Immature natural killer cell (primary cell): ENCODE measurements around the gene SIDT2. TPM values are rescaled to one million over a fixed set of nuclear protein-coding genes. Genes with fewer than 3 reads are reported as not detected.

Experiments used
- DNase-seq, 3 donors: peaks; one replicate each; pipeline ENCODE4 v3.0.0; 2022; ENCODE audit warnings: mixed read lengths in 1 of 3
- H3K27ac Mint-ChIP-seq, 6 donors: one replicate each; pipeline ENCODE4 v1.8.0; 2020; ENCODE audit warnings: mixed read lengths in 6 of 6, mild to moderate bottlenecking in 5 of 6, inconsistent platforms in 4 of 6, moderate library complexity in 3 of 6
- H3K27me3 Mint-ChIP-seq, 3 donors: one replicate each; pipeline ENCODE4 v1.8.0; 2020 to 2021; ENCODE audit warnings: low read depth in 3 of 3, mild to moderate bottlenecking in 3 of 3, mixed read lengths in 3 of 3, moderate library complexity in 3 of 3, inconsistent platforms in 1 of 3
- H3K36me3 Mint-ChIP-seq, 3 donors: one replicate each; pipeline ENCODE4 v1.8.0; 2020; ENCODE audit warnings: mixed read lengths in 3 of 3, inconsistent platforms in 2 of 3, mild to moderate bottlenecking in 2 of 3
- H3K4me1 Mint-ChIP-seq, 2 donors: one replicate each; pipeline ENCODE4 v1.8.0; 2020; ENCODE audit warnings: inconsistent platforms in 2 of 2, mild to moderate bottlenecking in 2 of 2, mixed read lengths in 2 of 2, moderate library complexity in 1 of 2
- H3K4me3 Mint-ChIP-seq, 5 donors: one replicate each; pipeline ENCODE4 v1.8.0; 2020; ENCODE audit warnings: mild to moderate bottlenecking in 5 of 5, mixed read lengths in 5 of 5, inconsistent platforms in 3 of 5, moderate library complexity in 3 of 5
- H3K9me3 Mint-ChIP-seq, 6 donors: one replicate each; pipeline ENCODE4 v1.8.0; 2020; ENCODE audit warnings: mild to moderate bottlenecking in 6 of 6, mixed read lengths in 6 of 6, inconsistent platforms in 4 of 6, moderate library complexity in 3 of 6
- polyA plus RNA-seq, 3 donors: library from polyadenylated mRNA; unstranded; fragments of 300-500 nt; fragmentation: Illumina TruSeq; gene quantifications; one replicate each; pipeline ENCODE4 v1.2.3, GENCODE V29; 2021

The SIDT2 gene
- polyA plus RNA-seq, 3 donors from 2014 or later: 1.6 to 4.7 (median 1.7) TPM

DNA sequence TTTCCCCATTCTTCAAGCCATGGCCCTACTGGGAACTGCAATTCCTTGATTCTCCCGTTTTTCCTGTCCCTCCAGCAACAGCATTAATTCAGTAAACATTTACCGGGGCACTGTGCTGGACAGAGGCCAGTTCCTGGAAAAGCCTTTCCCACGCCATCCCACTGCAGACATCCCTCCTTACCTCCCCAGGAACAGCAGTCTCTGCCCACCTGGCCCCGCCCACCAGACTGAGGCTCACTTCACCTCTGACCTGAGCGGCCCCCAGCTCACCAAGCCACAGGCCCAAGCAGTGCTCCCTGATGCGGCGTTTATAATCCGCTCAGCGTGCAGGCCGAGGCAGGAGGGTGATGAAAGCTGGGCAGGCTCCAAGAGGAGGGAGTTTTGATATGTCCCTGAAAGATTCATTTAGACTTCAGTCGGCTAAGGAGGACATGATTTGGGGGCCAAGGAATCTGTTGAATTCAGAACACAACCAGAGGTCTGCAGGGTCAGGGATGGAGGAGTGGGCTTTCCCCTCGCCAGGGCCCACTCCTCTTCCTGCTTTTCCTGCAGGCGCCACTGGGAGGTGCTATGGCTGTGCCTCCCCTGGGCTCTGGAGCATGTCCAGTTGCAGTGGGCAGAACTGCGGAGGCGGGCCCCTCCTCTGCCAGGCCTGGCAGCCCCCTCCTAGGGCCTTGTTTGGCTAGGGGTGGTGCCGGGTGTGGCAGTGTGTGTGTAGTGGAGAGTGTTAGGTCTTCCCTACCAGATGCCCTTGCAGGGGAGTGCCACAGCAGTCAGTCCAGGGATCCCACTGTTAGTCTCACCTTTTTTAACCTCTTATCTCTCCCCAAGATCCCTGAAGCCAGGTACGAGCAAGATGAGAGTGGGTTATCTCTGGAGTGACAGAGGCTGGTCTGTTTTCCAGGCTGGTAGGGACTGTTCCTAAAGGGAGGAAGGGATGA lies 19.2 kb downstream of the SIDT2 start:
- Mint-ChIP-seq H3K9me3 (no peaks in the 10 kb centered on the region), H3K4me3 (no peak overlapping the region), H3K4me1 (peaks cover 0 to 4% of the 10 kb centered on the region in 2 donors), H3K27ac (peak overlapping the region in 2 of 6 donors; percentile 3 to 39), H3K27me3 (peaks cover 0 to 3% (median 2%) of the 10 kb centered on the region in 3 donors), H3K36me3 (no peaks in the 10 kb centered on the region)
- no peak for DNase-seq

DNA sequence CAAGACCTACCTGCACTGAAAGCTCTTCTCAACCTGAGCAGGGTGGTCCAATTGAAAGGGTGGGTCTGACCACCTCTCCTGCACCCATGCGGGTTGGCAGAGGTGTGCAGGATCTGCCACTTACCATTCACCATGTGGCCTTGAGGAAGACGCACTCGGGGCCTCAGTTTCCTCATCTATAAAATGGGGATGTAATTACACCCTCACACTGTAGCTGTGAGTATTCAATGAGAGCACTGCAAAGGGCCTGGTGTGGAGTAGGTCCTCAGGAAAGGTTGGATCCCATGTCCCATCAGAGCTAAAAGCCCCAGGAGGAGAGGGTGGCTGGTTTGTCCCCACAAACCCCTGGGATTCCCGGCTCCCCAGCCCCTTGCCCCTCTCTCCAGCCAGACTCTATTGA lies 20.1 kb downstream of the SIDT2 start:
- Mint-ChIP-seq H3K4me1 (peaks cover 0 to 4% of the 10 kb centered on the region in 2 donors), H3K27ac (peak overlapping the region in 1 of 6 donors; percentile 13), H3K9me3 (no peaks in the 10 kb centered on the region), H3K27me3 (peaks cover 0 to 3% (median 2%) of the 10 kb centered on the region in 3 donors), H3K4me3 (no peak overlapping the region), H3K36me3 (no peaks in the 10 kb centered on the region)
- no peak for DNase-seq

DNA sequence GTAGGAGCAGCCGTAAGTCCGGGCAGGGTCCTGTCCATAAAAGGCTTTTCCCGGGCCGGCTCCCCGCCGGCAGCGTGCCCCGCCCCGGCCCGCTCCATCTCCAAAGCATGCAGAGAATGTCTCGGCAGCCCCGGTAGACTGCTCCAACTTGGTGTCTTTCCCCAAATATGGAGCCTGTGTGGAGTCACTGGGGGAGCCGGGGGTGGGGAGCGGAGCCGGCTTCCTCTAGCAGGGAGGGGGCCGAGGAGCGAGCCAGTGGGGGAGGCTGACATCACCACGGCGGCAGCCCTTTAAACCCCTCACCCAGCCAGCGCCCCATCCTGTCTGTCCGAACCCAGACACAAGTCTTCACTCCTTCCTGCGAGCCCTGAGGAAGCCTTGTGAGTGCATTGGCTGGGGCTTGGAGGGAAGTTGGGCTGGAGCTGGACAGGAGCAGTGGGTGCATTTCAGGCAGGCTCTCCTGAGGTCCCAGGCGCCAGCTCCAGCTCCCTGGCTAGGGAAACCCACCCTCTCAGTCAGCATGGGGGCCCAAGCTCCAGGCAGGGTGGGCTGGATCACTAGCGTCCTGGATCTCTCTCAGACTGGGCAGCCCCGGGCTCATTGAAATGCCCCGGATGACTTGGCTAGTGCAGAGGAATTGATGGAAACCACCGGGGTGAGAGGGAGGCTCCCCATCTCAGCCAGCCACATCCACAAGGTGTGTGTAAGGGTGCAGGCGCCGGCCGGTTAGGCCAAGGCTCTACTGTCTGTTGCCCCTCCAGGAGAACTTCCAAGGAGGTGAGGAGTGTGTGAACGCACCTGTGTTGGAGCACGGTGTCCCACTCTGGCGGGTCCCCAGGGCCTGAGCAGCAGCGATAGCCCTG lies 20.7 kb downstream of the SIDT2 start, which contains the start of gene TAGLN:
TAGLN (plus strand) TSS at position 318 of the 863 bp plus-strand sequence. CDS start 3,644 bp downstream, outside the sequence.
- H3K27ac Mint-ChIP-seq: peak within 1 kb of the TSS in 1 of 6 donors; percentile 13
- H3K36me3 Mint-ChIP-seq: peaks cover 0 to 4% (median 0%) of the 10 kb centered on the region in 3 donors
- H3K27me3 Mint-ChIP-seq: peaks cover 0 to 3% (median 2%) of the 10 kb centered on the region in 3 donors
- no peak within 1 kb of the TSS for H3K4me3 Mint-ChIP-seq
- DNase-seq: no peak
- no peaks in the 10 kb centered on the region for H3K9me3 Mint-ChIP-seq
- H3K4me1 Mint-ChIP-seq: peaks cover 0 to 4% of the 10 kb centered on the region in 2 donors

DNA sequence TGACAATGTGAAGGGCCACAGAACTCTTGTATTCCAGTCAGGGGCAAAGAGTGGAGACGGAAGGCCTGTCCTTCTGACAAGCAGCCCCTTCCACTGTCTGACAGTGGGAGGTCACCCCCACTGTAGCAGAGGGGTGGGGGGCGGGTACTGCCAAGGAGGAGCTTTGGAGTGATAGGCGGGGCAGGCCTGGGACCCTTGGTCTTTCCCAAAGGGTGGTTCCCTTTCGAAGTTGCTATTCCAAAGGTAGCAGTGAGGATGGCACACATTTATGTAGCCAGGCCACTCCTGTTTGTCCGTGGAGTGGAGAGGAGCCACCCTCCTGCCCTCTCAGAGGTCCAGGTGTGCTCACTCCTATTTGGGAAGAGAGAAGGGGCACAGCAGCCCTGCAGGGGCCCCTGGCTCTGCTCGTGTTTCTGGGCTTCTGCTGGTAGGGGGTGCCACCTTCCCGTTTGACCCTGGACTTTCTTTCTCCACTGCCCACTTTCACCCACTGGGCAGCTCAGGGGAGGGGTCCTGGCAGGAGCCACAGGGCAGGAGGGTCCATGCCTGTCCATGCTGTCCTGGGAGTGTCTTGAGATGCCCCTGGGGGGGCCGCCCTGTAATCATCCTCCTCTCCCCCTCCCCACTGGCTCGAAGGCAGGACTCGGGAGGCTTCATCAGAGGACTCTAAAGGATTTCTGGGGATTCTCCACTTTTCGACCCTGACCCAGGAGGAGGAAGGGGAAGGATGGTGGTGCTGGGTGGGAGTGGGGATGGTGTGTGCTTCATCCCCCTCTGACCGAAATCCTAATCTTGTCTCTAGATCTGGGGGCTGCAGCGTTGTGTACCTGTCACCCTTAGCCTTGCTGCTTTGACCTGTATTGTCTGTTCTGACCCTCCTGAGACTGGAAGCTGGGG lies 21.6 kb downstream of the SIDT2 start:
- peak overlapping the region in 1 of 6 donors; percentile 24 for H3K27ac Mint-ChIP-seq
- no peaks in the 10 kb centered on the region for H3K9me3 Mint-ChIP-seq
- peaks cover 0 to 4% of the 10 kb centered on the region in 2 donors for H3K4me1 Mint-ChIP-seq
- H3K27me3 Mint-ChIP-seq: peaks cover 0 to 3% (median 2%) of the 10 kb centered on the region in 3 donors
- H3K4me3 Mint-ChIP-seq: no peak overlapping the region
- peaks cover 0 to 9% (median 3%) of the 10 kb centered on the region in 3 donors for H3K36me3 Mint-ChIP-seq
- DNase-seq: no peak

DNA sequence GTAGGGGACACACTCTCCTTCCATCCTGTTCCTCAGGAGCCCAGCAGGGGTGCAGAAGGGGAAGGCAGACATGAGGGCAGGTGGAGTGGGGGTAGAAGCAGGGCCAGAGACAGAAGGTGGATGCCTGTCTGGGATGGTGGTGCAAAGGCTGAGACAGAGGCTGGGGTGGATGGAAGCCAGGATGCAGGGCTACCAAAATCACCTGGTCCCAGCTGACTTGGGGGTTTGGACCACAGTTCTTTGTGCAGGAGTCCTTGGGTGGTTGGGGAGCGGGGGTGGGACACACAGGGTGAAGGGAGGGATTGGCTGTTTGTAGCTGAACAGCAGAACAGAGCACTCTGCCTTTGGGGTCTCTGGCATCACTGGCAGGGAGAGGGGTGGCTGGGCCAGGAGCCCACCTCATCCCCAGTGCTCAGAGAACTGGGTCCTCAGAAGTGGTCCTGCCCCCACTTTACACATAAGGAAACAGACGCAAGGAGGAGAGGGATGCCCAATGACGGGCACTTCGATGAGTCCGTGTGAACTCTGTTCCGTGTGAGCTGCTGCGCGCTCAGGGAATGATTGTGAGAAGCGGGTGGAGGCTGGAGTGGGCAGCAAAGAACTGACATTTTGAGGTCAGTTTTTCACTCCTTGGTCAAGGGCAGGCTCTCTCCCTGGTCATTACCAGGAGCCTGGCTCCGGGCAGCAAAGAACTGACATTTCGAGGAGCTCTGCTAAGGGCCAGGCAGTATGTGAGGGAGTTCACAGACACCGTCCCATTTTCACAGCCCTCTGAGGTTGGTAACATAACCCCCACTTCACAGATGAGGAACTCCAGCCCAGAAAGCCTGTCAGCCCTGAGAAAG lies 22.5 kb downstream of the SIDT2 start:
- Mint-ChIP-seq H3K27me3 (peaks cover 0 to 3% (median 0%) of the 10 kb centered on the region in 3 donors), H3K4me1 (peaks cover 0 to 2% of the 10 kb centered on the region in 2 donors), H3K4me3 (no peak overlapping the region), H3K9me3 (no peaks in the 10 kb centered on the region), H3K36me3 (peaks cover 0 to 10% (median 3%) of the 10 kb centered on the region in 3 donors), H3K27ac (peak overlapping the region in 2 of 6 donors; percentile 24 to 28)
- DNase-seq: no peak

DNA sequence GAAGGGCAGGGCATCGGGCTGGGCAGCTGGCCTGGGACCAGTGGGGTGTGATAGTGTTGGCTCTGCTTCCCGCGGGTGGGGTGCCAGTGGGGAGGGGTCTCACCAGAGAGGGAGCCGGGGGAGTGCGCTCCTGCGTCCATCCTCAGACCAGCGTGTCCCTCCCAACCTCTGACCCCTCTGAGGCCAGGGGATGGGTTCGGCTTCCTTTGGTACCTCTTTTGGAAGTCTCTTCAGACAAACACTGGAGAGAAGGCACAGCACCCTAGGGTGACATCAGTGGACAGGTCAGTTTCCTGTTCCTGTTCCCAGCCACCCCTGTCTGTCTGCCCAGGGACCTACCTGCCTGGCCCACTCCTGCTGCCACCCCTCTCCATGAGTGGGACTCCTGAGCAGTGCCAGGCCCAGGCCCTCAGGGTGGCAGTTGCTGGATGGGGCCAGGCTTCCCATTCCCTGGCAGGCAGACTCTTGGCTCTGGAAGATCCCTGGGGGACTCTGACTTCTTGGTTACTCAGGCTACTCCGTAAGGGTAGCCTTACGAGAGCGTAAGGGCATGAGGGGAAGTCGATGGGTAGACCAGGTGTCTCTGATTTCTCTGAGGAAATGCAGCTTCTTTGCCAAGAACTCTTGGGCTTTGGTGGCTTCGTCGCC lies 23.2 kb downstream of the SIDT2 start:
- Mint-ChIP-seq H3K27me3 (peaks cover 0 to 3% (median 0%) of the 10 kb centered on the region in 3 donors), H3K36me3 (peaks cover 0 to 12% (median 3%) of the 10 kb centered on the region in 3 donors)

DNA sequence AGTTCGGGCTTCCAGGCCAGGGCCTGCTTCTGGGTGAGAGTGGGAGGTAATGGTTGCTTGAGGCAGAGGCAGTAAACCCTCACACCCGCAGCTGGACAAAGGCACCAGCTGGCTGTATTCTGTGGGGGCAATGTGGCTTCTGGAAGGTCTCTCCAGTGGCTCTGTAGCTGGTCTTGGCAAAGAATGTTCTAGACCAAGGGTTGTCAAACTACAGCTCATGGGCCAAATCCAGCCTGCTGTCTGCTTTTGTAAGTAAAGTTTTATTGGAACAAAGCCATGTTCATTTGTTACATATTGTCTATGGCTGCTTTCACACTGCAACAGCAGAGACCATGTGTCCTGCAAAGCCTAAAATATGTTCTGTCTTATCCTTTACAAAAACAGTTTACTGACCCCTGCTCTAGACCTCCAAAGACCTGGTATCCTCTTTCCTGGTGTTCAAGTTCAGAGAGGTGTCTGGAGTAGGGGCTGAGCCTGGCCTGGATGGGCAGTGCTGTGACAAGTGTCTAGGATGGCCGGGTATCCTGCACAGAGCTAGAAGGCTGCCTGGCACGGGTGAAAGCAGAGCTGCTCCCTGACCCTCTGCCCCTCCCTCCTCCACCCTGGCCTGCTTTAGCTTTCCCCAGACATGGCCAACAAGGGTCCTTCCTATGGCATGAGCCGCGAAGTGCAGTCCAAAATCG lies 24.0 kb downstream of the SIDT2 start:
- Mint-ChIP-seq H3K9me3 (no peaks in the 10 kb centered on the region), H3K4me1 (peaks cover 0 to 2% of the 10 kb centered on the region in 2 donors), H3K4me3 (no peak overlapping the region), H3K27ac (peak overlapping the region in 2 of 6 donors; percentile 27 to 66), H3K36me3 (peaks cover 0 to 12% (median 3%) of the 10 kb centered on the region in 3 donors), H3K27me3 (peaks cover 0 to 3% (median 0%) of the 10 kb centered on the region in 3 donors)
- no peak for DNase-seq

More for the DNA sequence above, 23.2 kb downstream of the SIDT2 start:
- peak overlapping the region in 1 of 6 donors; percentile 27 for H3K27ac Mint-ChIP-seq
- DNase-seq: no peak
- no peaks in the 10 kb centered on the region for H3K9me3 Mint-ChIP-seq
- peaks cover 0 to 2% of the 10 kb centered on the region in 2 donors for H3K4me1 Mint-ChIP-seq
- H3K4me3 Mint-ChIP-seq: no peak overlapping the region

DNA sequence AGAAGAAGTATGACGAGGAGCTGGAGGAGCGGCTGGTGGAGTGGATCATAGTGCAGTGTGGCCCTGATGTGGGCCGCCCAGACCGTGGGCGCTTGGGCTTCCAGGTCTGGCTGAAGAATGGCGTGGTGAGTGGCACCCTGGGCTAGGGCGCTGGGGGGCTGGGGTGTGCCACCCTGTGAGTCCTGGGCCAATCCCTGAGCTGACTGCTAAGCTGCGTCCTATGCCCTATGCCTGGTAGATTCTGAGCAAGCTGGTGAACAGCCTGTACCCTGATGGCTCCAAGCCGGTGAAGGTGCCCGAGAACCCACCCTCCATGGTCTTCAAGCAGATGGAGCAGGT lies 24.5 kb downstream of the SIDT2 start:
- Mint-ChIP-seq H3K4me3 (no peak overlapping the region), H3K4me1 (peaks cover 0 to 2% of the 10 kb centered on the region in 2 donors), H3K27ac (peak overlapping the region in 1 of 6 donors; percentile 66), H3K9me3 (no peaks in the 10 kb centered on the region), H3K27me3 (peaks cover 0 to 3% (median 0%) of the 10 kb centered on the region in 3 donors), H3K36me3 (peaks cover 0 to 12% (median 3%) of the 10 kb centered on the region in 3 donors)
- no peak for DNase-seq

DNA sequence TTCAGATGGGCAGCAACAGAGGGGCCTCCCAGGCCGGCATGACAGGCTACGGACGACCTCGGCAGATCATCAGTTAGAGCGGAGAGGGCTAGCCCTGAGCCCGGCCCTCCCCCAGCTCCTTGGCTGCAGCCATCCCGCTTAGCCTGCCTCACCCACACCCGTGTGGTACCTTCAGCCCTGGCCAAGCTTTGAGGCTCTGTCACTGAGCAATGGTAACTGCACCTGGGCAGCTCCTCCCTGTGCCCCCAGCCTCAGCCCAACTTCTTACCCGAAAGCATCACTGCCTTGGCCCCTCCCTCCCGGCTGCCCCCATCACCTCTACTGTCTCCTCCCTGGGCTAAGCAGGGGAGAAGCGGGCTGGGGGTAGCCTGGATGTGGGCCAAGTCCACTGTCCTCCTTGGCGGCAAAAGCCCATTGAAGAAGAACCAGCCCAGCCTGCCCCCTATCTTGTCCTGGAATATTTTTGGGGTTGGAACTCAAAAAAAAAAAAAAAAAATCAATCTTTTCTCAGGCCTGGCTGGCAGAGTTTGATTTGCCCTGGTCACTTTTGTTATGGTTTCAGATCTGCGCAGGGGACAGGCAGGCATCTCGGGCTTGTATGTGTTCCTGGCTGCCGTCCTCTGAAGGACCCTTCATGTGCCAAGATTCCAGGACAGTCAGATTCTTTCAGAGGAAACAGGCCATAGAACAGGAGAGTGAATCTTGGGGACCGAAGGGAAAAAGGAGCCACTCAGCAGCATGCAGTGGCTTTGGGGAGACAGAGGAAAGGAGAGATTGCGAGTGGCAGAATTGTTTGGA lies 25.9 kb downstream of the SIDT2 start:
- Mint-ChIP-seq H3K4me1 (no peaks in the 10 kb centered on the region), H3K36me3 (peaks cover 0 to 12% (median 3%) of the 10 kb centered on the region in 3 donors), H3K27ac (peak overlapping the region in 3 of 6 donors; percentile 12 to 23 (median 14)), H3K4me3 (no peak overlapping the region), H3K27me3 (peaks cover 0 to 4% (median 0%) of the 10 kb centered on the region in 3 donors), H3K9me3 (no peaks in the 10 kb centered on the region)
- DNase-seq: no peak

DNA sequence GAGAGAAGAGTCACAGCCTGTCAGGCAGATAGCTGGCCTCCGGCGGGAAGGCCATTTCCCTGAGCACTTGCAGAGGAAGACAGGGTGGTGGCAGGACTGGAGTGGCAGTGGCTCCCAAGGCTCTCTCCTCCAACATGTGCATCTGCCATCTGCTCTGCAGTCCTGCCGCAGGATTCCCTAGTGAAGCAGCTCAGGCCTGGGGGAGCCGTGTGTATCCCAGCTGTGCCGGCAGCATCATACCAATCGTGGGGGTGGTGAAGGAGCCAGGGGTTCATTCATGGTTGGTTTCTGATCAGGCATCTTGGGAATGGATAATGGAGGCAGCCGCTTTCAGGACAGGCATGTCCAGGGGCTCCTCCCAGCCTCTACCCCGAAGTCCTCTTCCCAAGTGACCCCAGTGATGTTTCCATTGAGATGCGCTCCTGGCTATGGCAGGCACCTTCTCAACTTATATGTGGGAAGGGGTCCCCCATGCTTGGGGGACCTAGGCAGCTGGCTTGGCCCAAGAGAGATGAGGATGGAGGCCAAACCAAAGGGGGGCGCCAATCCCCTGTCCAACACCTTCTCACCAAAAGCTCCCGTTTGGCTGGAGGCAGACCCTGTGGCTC lies 26.8 kb downstream of the SIDT2 start:
- Mint-ChIP-seq H3K4me3 (no peak overlapping the region), H3K4me1 (no peaks in the 10 kb centered on the region), H3K27ac (no peak overlapping the region), H3K27me3 (peaks cover 0 to 2% (median 0%) of the 10 kb centered on the region in 3 donors), H3K36me3 (peaks cover 3 to 16% (median 3%) of the 10 kb centered on the region in 3 donors), H3K9me3 (no peaks in the 10 kb centered on the region)
- no peak for DNase-seq
